Measurements from ENCODE around the gene TPO. TPM values are rescaled to one million over a fixed set of nuclear protein-coding genes. Genes with fewer than 3 reads are reported as not detected.

The TPO gene
- total and polyA plus RNA-seq, 4 donors: not detected

GRCh38 chr2:1493431-1494126, 80.3 kb downstream of the TPO start (continued):
- TF ChIP-seq, protein P1, sequence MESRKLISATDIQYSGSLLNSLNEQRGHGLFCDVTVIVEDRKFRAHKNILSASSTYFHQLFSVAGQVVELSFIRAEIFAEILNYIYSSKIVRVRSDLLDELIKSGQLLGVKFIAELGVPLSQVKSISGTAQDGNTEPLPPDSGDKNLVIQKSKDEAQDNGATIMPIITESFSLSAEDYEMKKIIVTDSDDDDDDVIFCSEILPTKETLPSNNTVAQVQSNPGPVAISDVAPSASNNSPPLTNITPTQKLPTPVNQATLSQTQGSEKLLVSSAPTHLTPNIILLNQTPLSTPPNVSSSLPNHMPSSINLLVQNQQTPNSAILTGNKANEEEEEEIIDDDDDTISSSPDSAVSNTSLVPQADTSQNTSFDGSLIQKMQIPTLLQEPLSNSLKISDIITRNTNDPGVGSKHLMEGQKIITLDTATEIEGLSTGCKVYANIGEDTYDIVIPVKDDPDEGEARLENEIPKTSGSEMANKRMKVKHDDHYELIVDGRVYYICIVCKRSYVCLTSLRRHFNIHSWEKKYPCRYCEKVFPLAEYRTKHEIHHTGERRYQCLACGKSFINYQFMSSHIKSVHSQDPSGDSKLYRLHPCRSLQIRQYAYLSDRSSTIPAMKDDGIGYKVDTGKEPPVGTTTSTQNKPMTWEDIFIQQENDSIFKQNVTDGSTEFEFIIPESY (IDR thresholded peaks at IDR 0.05): no peak
- TF ChIP-seq FOXA1 (IDR thresholded peaks at IDR 0.05) (no peak), JUND (IDR thresholded peaks at IDR 0.05) (no peak), CTCF (IDR thresholded peaks at IDR 0.05; ENCODE audit: low read depth, low read length, missing input control) (no peak)

- peaks cover 0 to 4% (median 0%) of the 10 kb centered on the region in 4 donors for H3K27me3 ChIP-seq (ENCODE audit: control insufficient read depth in 4 of 4, insufficient read depth in 4 of 4, low read length in 3 of 4)
- WGBS: 72% methylated on average over 12 of the region's 12 CpGs
- DNase-seq (ENCODE audit: low spot score): no peak
- no peak overlapping the region for H3K27ac ChIP-seq (ENCODE audit: low read depth in 1 of 2, low read length in 2 of 2)
- no peaks in the 10 kb centered on the region for H3K4me1 ChIP-seq (ENCODE audit: control insufficient read depth in 4 of 4, insufficient read depth in 4 of 4, low read length in 3 of 4)
- no peaks in the 10 kb centered on the region for H3K9me3 ChIP-seq (ENCODE audit: control insufficient read depth in 4 of 4, low read length in 3 of 4)
- H3K9ac ChIP-seq (ENCODE audit: low read depth in 1 of 2, low read length in 2 of 2): no peak overlapping the region
- no peaks in the 10 kb centered on the region for H3K36me3 ChIP-seq (ENCODE audit: control insufficient read depth in 4 of 4, insufficient read depth in 3 of 4, low read depth in 1 of 4, low read length in 3 of 4)
- no peak overlapping the region for H3K4me3 ChIP-seq (ENCODE audit: low read depth in 1 of 3, low read length in 3 of 3)
- TF ChIP-seq RAD21 (IDR thresholded peaks at IDR 0.05): no peak
- no peak for TF ChIP-seq RXRA (IDR thresholded peaks at IDR 0.05)
- no peak for TF ChIP-seq GABPA (IDR thresholded peaks at IDR 0.05 in 1 of 2, conservative IDR thresholded peaks at IDR 0.05 in 1 of 2)
- TF ChIP-seq YY1 (IDR thresholded peaks at IDR 0.05): no peak
- no peak for TF ChIP-seq FOXA1 (IDR thresholded peaks at IDR 0.05)
- no peak for TF ChIP-seq FOXA2 (IDR thresholded peaks at IDR 0.05)
- no peak for TF ChIP-seq JUND (IDR thresholded peaks at IDR 0.05)
- TF ChIP-seq, protein P2, sequence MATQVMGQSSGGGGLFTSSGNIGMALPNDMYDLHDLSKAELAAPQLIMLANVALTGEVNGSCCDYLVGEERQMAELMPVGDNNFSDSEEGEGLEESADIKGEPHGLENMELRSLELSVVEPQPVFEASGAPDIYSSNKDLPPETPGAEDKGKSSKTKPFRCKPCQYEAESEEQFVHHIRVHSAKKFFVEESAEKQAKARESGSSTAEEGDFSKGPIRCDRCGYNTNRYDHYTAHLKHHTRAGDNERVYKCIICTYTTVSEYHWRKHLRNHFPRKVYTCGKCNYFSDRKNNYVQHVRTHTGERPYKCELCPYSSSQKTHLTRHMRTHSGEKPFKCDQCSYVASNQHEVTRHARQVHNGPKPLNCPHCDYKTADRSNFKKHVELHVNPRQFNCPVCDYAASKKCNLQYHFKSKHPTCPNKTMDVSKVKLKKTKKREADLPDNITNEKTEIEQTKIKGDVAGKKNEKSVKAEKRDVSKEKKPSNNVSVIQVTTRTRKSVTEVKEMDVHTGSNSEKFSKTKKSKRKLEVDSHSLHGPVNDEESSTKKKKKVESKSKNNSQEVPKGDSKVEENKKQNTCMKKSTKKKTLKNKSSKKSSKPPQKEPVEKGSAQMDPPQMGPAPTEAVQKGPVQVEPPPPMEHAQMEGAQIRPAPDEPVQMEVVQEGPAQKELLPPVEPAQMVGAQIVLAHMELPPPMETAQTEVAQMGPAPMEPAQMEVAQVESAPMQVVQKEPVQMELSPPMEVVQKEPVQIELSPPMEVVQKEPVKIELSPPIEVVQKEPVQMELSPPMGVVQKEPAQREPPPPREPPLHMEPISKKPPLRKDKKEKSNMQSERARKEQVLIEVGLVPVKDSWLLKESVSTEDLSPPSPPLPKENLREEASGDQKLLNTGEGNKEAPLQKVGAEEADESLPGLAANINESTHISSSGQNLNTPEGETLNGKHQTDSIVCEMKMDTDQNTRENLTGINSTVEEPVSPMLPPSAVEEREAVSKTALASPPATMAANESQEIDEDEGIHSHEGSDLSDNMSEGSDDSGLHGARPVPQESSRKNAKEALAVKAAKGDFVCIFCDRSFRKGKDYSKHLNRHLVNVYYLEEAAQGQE (IDR thresholded peaks at IDR 0.05): no peak
- no peak for TF ChIP-seq HNF4G (IDR thresholded peaks at IDR 0.05)
- no peak for TF ChIP-seq ATF3 (IDR thresholded peaks at IDR 0.05)
- TF ChIP-seq CTCF (IDR thresholded peaks at IDR 0.05; ENCODE audit: low read depth, low read length, missing input control): no peak
- TF ChIP-seq HNF4A (conservative IDR thresholded peaks at IDR 0.05): no peak
- TF ChIP-seq, protein P1 (IDR thresholded peaks at IDR 0.05): no peak
- no peak for TF ChIP-seq EGR1 (IDR thresholded peaks at IDR 0.05; ENCODE audit: low read depth in 2 of 2)
- no peak for TF ChIP-seq SP1 (IDR thresholded peaks at IDR 0.05)
- TF ChIP-seq MAX (IDR thresholded peaks at IDR 0.05): no peak
- no peak for TF ChIP-seq NR2F2 (IDR thresholded peaks at IDR 0.05)
- no peak for TF ChIP-seq TAF1 (conservative IDR thresholded peaks at IDR 0.05)
Observed at GRCh38 chr2:1494257-1494656, 81.0 kb downstream of the TPO start.

Data from liver (tissue), 9 donors.